Liver (tissue), 9 donors: ENCODE results near the gene TMEM50B. TPM values are rescaled to one million over a fixed set of nuclear protein-coding genes. Genes with fewer than 3 reads are reported as not detected.
"Not testable (repeated sequence)": the region's sequence is repeated elsewhere in the genome, so short reads cannot be mapped to it uniquely, and the experiment has no call there.

Source experiments
- DNase-seq: peaks from one replicate; pipeline ENCODE4 v3.0.0-alpha.2; 2017; ENCODE audit warnings: low spot score
- H3K27ac ChIP-seq, 2 donors: one replicate each; pipeline ENCODE4 v1.7.0; 2013; ENCODE audit warnings: inconsistent platforms in 2 of 2, low read length in 2 of 2, control low read depth in 1 of 2, low read depth in 1 of 2, mild to moderate bottlenecking in 1 of 2
- H3K27me3 ChIP-seq, 4 donors: one replicate each; pipeline versions ENCODE4 v1.6.1 to v1.7.0; 2013; ENCODE audit warnings: low read length in 3 of 4, inconsistent platforms in 1 of 4, mild to moderate bottlenecking in 1 of 4, moderate library complexity in 1 of 4; ENCODE audit not compliant: control insufficient read depth in 4 of 4, insufficient read depth in 4 of 4
- H3K36me3 ChIP-seq, 4 donors: one replicate each; pipeline versions ENCODE4 v1.6.1 to v1.7.0; 2013; ENCODE audit warnings: low read length in 3 of 4, mild to moderate bottlenecking in 3 of 4, low read depth in 1 of 4, moderate library complexity in 1 of 4; ENCODE audit not compliant: control insufficient read depth in 4 of 4, insufficient read depth in 3 of 4
- H3K4me1 ChIP-seq, 4 donors: one replicate each; pipeline versions ENCODE4 v1.6.1 to v1.7.0; 2013; ENCODE audit warnings: low read length in 3 of 4, mild to moderate bottlenecking in 3 of 4, moderate library complexity in 1 of 4; ENCODE audit not compliant: control insufficient read depth in 4 of 4, insufficient read depth in 4 of 4
- H3K4me3 ChIP-seq, 3 donors: one replicate each; pipeline versions ENCODE4 v1.6.1 to v1.7.0; 2013; ENCODE audit warnings: low read length in 3 of 3, control low read depth in 1 of 3, low read depth in 1 of 3, mild to moderate bottlenecking in 1 of 3
- H3K9ac ChIP-seq, 2 donors: one replicate each; pipeline ENCODE4 v1.7.0; 2013; ENCODE audit warnings: low read length in 2 of 2, mild to moderate bottlenecking in 2 of 2, moderate library complexity in 2 of 2, control low read depth in 1 of 2, low read depth in 1 of 2
- H3K9me3 ChIP-seq, 4 donors: one replicate each; pipeline versions ENCODE4 v1.6.1 to v1.7.0; 2013; ENCODE audit warnings: low read length in 3 of 4; ENCODE audit not compliant: control insufficient read depth in 4 of 4
- ATF3 ChIP-seq: IDR thresholded peaks from 2 replicates; pipeline ENCODE4 v1.6.1; 2016; ENCODE audit warnings: antibody characterized with exemption
- EGR1 ChIP-seq, 2 donors: IDR thresholded peaks; 2 replicates each; pipeline ENCODE4 v1.6.1; 2016 to 2018; ENCODE audit warnings: antibody characterized with exemption in 2 of 2, low read depth in 2 of 2
- GABPA ChIP-seq, 2 donors: IDR thresholded peaks in 1 of 2; conservative IDR thresholded peaks in 1 of 2; 2 replicates each; pipeline ENCODE4 v1.6.1; 2016; ENCODE audit warnings: antibody characterized with exemption in 2 of 2, mild to moderate bottlenecking in 1 of 2, moderate library complexity in 1 of 2
- HNF4A ChIP-seq, 2 donors: conservative IDR thresholded peaks; 2 replicates each; pipeline ENCODE4 v1.6.1; 2016; ENCODE audit warnings: antibody characterized with exemption in 2 of 2, mild to moderate bottlenecking in 2 of 2
- HNF4G ChIP-seq: IDR thresholded peaks from 2 replicates; pipeline ENCODE4 v1.6.1; 2016; ENCODE audit warnings: antibody characterized with exemption
- NR2F2 ChIP-seq: IDR thresholded peaks from 2 replicates; pipeline ENCODE4 v1.6.1; 2016; ENCODE audit warnings: antibody characterized with exemption
- TAF1 ChIP-seq: conservative IDR thresholded peaks from 2 replicates; pipeline ENCODE4 v1.6.1; 2016; ENCODE audit warnings: antibody characterized with exemption, mild to moderate bottlenecking
- YY1 ChIP-seq: IDR thresholded peaks from 2 replicates; pipeline ENCODE4 v1.6.1; 2016; ENCODE audit warnings: antibody characterized with exemption, mild to moderate bottlenecking
- WGBS: extraction: QIAGEN DNeasy Blood & Tissue Kit; methylation state at CpG from one replicate; pipeline ENCODE4 v1.1.7; 2013; 5-methylcytosine and 5-hydroxymethylcytosine counted together
- polyA plus RNA-seq, 2 donors: library from polyadenylated mRNA; stranded (reverse) in 1 of 2; unstranded in 1 of 2; fragments of 200-250 nt in 1 of 2; fragments of >200 nt in 1 of 2; fragmentation: Nextera tagmentation in 1 of 2; extraction: Ambion mirVana in 1 of 2; gene quantifications; one replicate each; pipeline versions ENCODE4 v1.2.1 to v1.2.3, GENCODE V29; 2013 to 2015
- total RNA-seq, 2 donors: library from RNA; depleted of rRNA; stranded (reverse); fragments of >200 nt; gene quantifications; one replicate each; pipeline ENCODE4 v1.2.3, GENCODE V29; 2014
- TF ChIP-seq, protein P1 (sequence below): fragments of 150-350 bp; IDR thresholded peaks from 2 replicates; pipeline ENCODE4 v1.5.1; 2017; ENCODE audit warnings: improper control_type of control experiment, low read depth, low read length; ENCODE audit not compliant: missing input control
- TF ChIP-seq, protein P2 (sequence below): IDR thresholded peaks from 2 replicates; pipeline ENCODE4 v1.6.1; 2016; ENCODE audit warnings: antibody characterized with exemption, mild to moderate bottlenecking
- TF ChIP-seq, protein P3 (sequence below): IDR thresholded peaks from 2 replicates; pipeline ENCODE4 v1.6.1; 2016; ENCODE audit warnings: antibody characterized with exemption
- donor health status: healthy.
- donor health status: healthy.
- donor health status: healthy.
- donor health status: healthy.
- donor health status: healthy.

TMEM50B gene
- total and polyA plus RNA-seq, 4 donors, result 11.8 to 31.8 (median 29.9) TPM

DNA sequence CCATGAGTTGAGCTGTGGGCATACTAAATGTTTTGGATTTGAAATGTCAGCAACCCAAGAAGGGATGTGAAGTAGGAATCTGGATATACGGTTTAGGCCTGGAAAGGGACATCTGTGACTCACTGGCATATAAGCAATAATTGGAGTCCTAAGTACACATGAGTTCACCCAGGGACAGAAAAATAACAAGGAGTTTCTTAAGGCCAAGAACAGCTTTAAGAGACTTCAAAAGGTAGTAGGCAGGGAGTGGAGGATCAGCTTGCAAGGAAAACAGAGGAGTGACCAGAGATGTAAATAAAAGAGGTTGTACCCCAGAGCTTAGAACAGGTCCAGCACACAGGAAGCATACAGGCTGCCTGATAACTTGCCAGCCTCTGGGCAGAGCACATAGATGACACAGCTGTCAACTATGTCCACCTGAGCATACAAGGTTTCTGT, 28.1 kb downstream of the TMEM50B start:
- 95% methylated on average over 1 of the region's 1 CpG for WGBS
- H3K4me1 ChIP-seq, result peaks cover 0 to 16% (median 10%) of the 10 kb centered on the region in 4 donors
- H3K36me3 ChIP-seq, result peaks cover 0 to 2% (median 0%) of the 10 kb centered on the region in 4 donors
- H3K9ac ChIP-seq, result no peak overlapping the region
- no peak for DNase-seq
- H3K9me3 ChIP-seq, result no peaks in the 10 kb centered on the region
- H3K4me3 ChIP-seq, result no peak overlapping the region
- H3K27ac ChIP-seq, result no peak overlapping the region
- TF ChIP-seq HNF4G, result no peak
- no peak for TF ChIP-seq NR2F2
- TF ChIP-seq, protein P1, sequence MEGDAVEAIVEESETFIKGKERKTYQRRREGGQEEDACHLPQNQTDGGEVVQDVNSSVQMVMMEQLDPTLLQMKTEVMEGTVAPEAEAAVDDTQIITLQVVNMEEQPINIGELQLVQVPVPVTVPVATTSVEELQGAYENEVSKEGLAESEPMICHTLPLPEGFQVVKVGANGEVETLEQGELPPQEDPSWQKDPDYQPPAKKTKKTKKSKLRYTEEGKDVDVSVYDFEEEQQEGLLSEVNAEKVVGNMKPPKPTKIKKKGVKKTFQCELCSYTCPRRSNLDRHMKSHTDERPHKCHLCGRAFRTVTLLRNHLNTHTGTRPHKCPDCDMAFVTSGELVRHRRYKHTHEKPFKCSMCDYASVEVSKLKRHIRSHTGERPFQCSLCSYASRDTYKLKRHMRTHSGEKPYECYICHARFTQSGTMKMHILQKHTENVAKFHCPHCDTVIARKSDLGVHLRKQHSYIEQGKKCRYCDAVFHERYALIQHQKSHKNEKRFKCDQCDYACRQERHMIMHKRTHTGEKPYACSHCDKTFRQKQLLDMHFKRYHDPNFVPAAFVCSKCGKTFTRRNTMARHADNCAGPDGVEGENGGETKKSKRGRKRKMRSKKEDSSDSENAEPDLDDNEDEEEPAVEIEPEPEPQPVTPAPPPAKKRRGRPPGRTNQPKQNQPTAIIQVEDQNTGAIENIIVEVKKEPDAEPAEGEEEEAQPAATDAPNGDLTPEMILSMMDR, result no peak
- TF ChIP-seq EGR1 (IDR thresholded peaks at IDR 0.05; ENCODE audit: low read depth in 2 of 2), result no peak
- TF ChIP-seq, protein P2, sequence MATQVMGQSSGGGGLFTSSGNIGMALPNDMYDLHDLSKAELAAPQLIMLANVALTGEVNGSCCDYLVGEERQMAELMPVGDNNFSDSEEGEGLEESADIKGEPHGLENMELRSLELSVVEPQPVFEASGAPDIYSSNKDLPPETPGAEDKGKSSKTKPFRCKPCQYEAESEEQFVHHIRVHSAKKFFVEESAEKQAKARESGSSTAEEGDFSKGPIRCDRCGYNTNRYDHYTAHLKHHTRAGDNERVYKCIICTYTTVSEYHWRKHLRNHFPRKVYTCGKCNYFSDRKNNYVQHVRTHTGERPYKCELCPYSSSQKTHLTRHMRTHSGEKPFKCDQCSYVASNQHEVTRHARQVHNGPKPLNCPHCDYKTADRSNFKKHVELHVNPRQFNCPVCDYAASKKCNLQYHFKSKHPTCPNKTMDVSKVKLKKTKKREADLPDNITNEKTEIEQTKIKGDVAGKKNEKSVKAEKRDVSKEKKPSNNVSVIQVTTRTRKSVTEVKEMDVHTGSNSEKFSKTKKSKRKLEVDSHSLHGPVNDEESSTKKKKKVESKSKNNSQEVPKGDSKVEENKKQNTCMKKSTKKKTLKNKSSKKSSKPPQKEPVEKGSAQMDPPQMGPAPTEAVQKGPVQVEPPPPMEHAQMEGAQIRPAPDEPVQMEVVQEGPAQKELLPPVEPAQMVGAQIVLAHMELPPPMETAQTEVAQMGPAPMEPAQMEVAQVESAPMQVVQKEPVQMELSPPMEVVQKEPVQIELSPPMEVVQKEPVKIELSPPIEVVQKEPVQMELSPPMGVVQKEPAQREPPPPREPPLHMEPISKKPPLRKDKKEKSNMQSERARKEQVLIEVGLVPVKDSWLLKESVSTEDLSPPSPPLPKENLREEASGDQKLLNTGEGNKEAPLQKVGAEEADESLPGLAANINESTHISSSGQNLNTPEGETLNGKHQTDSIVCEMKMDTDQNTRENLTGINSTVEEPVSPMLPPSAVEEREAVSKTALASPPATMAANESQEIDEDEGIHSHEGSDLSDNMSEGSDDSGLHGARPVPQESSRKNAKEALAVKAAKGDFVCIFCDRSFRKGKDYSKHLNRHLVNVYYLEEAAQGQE, result no peak
- no peak for TF ChIP-seq GABPA (IDR thresholded peaks at IDR 0.05 in 1 of 2, conservative IDR thresholded peaks at IDR 0.05 in 1 of 2)
- TF ChIP-seq TAF1, result no peak
- TF ChIP-seq ATF3, result no peak
- TF ChIP-seq YY1, result no peak
- TF ChIP-seq, protein P3, sequence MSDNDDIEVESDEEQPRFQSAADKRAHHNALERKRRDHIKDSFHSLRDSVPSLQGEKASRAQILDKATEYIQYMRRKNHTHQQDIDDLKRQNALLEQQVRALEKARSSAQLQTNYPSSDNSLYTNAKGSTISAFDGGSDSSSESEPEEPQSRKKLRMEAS, result no peak
- no peaks in the 10 kb centered on the region for H3K27me3 ChIP-seq

DNA sequence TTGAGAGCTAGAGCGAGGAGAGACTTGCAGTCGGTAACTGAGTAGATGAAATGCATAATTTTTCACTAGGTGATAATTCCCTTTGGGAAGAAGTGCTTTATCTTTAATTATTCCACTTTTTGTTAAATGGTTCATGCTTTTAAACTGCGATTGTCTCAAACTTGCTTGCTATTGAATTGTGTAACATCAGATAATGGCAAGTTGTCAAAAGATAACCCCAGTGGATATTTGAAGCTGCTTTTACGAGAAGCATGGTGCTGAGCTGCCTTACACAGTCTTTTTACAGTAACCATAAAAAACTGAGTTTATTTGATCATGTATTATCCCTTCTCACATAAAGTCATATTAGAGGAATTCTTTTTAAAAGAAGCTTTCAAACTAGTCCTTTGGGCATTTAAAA, 30.2 kb downstream of the TMEM50B start:
- peaks cover 0 to 4% (median 0%) of the 10 kb centered on the region in 4 donors for H3K4me1 ChIP-seq
- no peaks in the 10 kb centered on the region for H3K27me3 ChIP-seq
- no peak overlapping the region for H3K27ac ChIP-seq
- H3K4me3 ChIP-seq, result no peak overlapping the region
- no peak overlapping the region for H3K9ac ChIP-seq
- no peaks in the 10 kb centered on the region for H3K9me3 ChIP-seq
- DNase-seq, result no peak
- TF ChIP-seq YY1 (no peak), HNF4A (conservative IDR thresholded peaks at IDR 0.05) (no peak)
- TF ChIP-seq, protein P3, result no peak
- H3K36me3 ChIP-seq, result no peaks in the 10 kb centered on the region
- 66% methylated on average over 4 of the region's 4 CpGs for WGBS

DNA sequence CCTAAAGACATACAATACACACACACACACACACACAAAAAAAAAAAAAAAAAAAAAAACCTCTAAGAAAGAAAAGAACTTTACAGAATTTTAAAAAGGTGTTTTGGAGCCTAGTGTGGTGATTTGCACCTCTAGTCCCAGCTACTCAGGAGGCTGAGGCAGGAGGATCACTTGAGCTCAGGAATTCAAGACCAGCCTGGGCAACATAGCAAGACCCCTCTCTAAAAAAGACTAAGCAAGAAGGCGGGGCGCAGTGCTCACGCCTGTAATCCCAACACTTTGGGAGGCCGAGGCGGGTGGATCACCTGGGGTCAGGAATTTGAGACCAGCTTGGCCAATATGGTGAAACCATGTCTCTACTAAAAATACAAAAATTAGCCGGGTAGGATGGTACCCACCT, 33.2 kb downstream of the TMEM50B start:
- not testable (repeated sequence) for H3K9me3 ChIP-seq, H3K27ac ChIP-seq, H3K27me3 ChIP-seq, H3K4me3 ChIP-seq, DNase-seq, H3K36me3 ChIP-seq, H3K4me1 ChIP-seq, H3K9ac ChIP-seq
- WGBS, result 97% methylated on average over 6 of the region's 6 CpGs
